Skeletal muscle cell (primary cell): ENCODE results near the gene EPN2.

Experiments
- DNase-seq: peaks from one replicate; pipeline ENCODE4 v3.0.0-alpha.2; 2010; ENCODE audit warnings: low read depth
- H3K4me3 ChIP-seq: 2 replicates; pipeline ENCODE4 v1.5.1; 2011; ENCODE audit warnings: low read depth, mild to moderate bottlenecking, control low read depth, low read length, moderate library complexity

The EPN2 gene

DNA sequence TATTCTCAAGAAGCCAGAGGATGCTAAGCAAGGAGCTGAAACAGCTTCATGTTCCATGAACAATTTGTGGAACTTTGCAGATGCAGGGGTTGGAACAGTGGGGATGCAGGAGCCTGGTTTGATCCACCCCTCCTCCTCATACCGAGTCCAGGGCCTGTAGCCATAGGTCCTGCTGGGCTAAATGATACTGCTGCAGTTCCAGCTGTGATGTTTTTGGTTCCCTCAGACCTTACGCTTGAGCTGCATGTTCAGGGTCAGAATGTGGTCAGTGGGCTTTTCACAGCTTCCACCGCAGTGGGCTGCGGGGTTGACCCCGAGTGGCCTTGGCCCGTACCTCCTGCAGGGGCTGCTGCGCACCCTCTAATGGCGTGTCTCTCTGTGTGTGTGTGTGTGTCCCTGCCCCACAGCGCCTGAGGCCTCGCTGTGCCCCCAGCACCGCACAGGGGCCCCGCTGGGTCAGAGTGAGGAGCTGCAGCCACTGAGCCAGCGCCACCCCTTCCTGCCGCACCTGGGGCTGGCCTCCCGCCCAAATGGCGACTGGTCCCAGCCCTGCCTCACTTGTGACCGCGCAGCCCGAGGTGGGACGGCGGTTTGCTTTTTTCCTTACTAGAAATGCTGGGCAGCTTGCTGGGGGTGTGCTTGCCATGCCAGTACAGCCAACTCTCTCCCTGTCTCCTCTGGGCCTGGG is 48.2 kb downstream of the EPN2 start:
- H3K4me3 ChIP-seq: no peak overlapping the region
- DNase-seq: no peak

DNA sequence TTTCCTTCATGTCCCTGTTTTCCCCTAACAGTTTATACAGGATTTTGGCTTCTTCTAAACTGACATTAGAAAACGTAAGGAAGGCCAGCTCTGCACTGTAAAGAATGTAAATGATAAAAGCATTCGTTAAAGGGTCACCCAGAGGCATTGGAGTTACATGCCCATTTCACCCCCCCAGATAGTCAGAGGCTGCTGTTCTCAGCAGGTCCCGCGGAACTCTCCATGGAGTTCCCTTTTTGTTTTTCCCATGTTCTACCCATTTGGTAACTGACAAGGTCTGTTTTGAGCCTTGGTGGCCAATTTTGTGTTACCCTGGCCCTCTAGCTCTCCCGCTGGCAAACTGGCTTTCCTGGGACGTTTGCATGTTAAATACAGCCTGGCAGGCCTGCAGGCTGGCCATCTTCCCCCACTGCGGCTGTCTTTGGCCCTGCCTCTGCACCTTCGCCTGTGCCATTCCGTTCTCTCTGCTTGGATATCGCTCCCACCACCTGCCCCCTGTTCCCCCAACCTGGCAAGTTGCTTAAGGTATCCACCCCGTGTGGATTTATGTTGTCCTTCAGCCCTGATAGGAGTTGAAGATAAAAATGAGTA is 49.7 kb downstream of the EPN2 start:
- H3K4me3 ChIP-seq: no peak overlapping the region
- DNase-seq: no peak

DNA sequence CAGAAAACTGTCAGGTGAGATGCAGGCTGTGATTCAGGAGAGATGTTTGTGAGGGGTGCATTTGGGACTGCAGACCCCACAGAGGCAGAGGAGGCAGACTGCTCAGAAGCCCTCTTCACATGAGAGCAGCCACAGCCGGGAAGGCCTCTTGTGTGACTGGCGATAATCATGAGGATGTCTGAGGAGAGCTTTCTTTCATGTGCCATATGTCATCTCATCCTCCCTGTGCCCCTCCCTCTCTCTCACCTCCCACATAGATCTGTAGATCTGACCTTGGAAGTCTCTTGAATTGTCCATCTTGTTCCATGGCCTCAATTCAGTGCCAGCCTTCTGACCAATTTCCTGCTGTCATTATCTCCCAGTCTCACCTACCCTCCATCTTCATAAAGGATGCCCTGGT is 50.5 kb downstream of the EPN2 start:
- H3K4me3 ChIP-seq: no peak overlapping the region
- DNase-seq: no peak

DNA sequence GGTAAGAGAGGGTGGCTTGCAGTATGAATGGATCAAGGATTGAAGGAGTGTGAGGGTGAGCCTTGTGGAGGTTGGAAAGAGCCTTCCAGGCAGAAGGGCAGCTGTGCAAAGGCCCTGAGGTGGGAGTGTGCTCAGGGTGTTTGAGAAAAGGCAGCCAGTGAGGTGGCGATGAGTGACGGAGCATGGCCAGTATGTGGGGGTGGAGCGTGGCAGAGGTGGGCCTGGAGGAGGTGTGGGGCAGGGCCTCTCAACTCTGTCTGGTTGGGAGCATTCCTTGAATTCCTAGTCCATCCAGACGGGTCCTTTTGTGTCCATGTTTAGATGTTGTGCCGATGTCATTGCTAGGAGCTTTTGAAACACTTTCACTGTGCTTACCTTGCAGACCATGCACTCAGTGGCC is 51.3 kb downstream of the EPN2 start:
- no peak overlapping the region for H3K4me3 ChIP-seq
- no peak for DNase-seq

DNA sequence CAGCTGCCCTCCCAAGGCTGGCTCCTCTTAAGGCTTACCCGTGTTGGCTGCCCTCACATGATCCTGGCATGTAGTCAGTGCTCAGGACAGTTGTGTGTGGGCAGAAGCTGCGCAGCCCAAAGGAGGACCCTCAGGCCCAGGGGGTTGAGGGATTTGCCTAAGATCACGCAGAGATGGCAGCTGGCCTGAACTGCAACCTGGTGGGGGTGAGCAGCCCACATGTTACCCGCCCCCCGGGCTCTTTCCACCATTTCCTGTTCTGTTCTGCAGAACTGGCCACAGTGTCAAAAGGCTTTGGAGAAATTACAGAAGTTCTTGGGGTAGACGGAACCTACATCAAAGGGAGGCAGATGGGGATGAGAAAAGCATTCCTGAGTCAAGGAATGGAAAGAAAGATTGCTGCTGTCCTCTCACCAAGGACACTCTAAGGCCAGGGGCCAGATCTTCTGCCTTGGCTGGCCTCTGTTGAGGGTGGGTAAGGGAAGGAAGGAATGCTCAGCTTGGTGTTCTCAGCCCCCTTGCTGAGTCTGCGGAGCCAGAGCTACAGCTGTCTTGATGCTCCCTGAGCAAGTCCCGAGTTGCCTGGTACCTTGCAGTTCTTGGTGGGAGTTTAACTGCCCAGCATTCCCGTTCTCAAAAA is 53.0 kb downstream of the EPN2 start:
- H3K4me3 ChIP-seq: no peak overlapping the region
- DNase-seq: no peak

DNA sequence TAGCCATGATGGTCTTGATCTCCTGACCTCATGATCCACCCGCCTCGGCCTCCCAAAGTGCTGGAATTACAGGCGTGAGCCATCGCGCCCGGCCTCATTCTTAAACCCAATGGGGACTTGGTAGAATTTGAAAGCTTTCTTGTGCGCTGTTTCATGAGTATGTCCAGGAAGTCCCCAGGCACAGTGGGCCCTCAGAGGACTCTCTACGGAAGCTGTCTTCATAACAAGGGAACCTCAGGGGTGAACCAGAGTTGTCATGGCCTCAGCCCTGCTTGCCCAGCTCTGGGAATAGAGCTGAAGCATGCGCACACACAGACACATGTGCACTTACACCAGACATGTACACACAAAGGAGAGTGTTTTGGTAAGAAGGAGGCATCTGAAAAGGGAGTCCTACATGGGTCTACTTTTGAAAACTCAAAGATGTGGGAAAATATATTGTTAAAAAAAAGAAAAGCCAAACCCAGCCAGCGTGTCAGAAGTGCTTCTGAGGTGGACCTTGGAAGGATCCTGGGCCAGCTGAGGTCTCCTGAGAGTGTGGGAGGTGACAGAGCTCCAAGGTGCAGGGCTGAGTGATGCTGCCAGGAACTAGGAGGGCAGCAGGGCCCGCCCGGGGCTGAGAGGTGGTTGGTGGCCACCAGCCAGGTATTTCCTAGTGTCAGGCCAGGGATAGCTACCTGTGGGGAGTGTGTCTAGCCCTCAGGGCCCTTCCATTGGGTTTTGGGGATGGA is 54.6 kb downstream of the EPN2 start:
- no peak for DNase-seq
- H3K4me3 ChIP-seq: no peak overlapping the region

DNA sequence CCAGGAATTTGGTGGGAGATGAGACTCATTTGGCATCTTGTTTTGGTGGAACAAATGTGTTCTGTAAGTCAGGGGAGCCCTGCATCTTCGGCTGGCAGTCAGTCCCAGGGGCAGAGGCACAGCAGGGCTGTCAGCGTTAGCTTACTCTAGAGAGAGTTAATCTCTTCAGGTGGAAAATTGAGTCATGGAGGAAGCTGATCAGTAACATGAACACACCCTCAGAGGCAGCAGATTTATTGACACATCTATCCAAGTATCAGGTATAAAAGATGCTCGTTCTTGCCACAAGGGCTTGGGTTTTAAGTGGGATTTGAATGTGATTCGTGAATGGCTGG is 55.2 kb downstream of the EPN2 start:
- H3K4me3 ChIP-seq: no peak overlapping the region
- DNase-seq: no peak

DNA sequence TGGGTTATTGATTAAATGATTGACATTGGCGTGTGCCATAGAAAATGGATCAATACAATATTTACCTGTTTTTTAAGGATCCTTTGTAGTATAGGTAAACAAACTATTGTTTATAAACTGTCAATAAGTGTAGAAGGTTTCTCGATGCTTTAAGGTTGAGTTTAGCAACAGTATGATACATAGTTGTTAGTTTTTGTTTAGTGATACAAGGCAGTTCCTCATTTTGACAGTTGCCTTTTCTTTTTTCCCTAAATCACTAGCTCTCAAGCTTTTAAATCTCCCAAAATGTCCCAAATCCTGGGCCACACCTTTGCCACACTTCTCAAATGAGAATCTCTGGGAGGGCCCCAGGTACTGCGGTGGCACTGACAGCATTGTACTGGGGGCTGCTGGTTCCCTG is 57.3 kb downstream of the EPN2 start:
- H3K4me3 ChIP-seq: no peak overlapping the region
- no peak for DNase-seq

DNA sequence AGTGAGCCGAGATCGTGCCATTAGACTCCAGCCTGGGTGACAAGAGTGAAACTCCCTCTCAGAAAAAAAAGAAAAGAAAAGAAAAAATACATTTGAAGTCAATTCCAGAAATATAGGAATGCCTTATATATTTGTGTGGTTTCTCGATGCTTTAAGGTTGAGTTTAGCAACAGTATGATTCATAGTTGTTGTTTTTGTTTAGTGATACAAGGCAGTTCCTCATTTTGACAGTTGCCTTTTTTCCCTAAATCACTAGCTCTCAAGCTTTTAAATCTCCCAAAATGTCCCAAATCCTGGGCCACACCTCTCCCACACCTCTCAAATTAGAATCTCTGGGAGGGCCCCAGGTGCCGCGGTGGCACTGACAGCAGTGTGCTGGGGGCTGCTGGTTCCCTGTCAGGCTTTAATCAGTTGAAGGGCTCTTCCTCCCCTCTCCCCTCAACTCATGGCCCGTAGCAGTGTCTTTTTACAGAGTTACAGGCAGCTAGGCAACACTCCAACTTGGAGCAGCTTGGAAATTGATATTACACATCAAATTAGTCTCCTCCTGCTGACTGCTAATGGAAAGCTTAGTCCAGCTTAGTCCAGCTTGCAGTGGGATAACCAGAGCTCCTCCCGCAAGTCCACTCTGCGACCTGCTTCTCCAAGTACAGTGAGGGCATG is 58.4 kb downstream of the EPN2 start:
- no peak for DNase-seq
- no peak overlapping the region for H3K4me3 ChIP-seq

DNA sequence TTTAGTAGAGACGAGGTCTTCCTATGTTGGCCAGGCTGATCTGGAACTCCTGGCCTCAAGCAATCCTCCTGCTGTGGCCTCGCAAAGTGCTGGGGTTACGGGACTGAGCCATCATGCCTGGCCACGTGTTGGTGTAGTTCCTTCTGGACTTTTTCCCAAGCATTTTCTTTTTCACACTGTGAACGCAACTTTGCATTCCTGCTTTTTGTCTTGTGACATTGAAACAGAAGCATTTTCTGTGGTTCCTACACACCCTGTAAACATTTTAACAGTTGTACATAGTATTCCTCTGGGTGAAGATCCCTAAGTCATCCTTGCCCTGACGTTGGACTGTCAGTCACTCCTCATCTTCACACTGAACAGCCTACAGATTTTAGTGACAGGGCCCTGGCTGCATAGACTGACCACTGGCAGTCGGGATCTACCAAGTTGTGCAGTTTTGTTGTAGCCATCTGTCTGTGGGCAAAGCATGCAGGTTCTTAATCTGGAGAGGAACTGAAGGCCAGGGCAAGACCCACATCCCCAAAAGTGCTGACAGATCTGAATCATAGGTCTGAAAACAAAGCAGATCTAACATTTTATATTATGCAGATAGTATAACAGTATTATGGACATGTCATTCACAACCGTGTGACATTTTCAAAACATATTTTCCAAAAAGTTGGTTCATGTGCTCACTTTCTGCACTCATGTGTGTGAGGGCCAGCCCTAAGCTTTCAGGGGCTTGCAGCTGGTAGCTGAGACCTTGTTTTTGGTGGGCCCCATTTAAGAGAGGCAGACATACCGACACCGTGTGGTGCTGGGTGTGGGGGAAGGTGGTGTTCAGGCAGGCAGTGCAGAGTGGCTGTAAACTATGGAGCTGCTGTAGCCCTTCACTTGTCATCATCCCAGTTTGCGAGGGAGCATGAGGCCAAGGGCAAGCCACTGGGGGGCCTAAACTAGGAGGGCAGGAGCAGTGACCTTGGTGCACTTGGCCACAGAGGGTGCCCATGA is 59.9 kb downstream of the EPN2 start:
- H3K4me3 ChIP-seq: no peak overlapping the region
- DNase-seq: no peak

DNA sequence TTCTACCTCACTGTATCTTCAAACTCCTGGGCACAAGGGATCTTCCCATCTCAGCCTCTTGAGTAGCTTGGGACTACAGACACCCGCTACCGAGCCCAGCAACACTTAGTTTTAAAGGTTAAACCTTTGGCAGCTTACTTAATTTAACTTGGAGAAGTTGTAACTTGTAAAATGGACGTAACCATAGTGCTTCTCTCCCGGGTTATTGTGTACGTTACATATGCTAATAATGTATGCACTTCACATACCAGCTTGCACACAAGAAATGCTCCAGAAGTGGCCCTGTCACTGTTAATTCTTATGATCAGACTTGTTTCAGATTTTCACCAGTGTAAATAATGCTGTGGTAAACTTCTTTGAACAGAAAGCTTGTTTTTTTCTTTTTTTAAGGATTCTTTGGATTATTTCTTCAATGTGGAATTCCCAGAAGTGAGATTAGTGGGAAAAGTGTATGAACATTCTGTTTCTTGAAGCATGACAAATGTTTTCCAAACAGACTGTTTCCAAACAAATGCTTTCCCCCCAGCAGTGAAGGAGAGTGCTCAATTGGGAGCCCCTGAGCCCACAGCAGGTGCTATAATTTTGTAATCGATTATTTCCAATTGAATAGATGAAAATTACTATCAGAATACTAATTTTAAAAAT is 61.5 kb downstream of the EPN2 start:
- no peak for DNase-seq

DNA sequence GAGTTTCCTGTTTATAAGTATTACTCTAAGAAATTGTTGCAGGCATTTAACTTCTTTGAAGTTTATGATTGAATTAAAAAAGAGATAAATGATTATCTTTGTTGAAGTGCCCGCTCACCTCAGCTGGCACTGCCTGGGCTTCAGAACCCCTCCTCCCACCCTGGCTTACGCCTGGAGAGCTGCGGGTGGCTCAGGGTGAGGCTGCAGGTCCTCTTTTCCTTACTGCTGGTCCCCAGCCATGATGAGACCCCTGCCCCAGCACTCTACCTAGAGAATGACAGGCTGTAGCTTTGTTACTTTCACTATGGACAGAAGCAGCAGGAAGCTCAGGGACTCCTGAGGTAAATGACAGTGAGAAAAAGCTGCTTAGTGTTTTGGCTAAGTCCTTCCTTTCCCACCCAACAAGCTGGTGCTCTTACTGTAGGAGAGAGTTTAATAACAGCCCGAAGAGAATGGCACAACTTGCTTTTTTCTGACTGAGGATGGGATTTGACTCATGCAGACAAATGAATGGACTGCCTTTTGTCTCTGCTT is 62.1 kb downstream of the EPN2 start:
- no peak for DNase-seq

More for the DNA sequence above, 61.5 kb downstream of the EPN2 start:
- H3K4me3 ChIP-seq: no peak overlapping the region

DNA sequence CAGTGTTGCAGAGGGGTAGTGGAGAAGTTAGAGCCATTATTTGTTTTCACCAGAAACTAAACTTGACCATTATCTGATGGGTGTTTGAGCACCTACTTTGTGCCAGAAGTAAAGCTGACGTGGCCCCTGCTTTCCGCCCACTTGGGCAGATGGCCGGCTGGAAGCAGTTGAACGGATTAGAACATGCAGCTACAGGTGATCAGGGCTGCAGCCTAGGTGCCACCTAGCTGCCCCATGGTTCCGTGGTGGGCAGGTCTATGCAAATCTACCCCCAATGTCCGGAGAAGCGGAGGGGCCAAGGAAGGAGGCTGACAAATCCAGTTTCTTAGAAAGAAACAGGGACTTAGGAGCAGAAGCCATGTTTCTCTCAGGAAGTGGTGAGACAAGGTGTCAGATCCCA is 62.7 kb downstream of the EPN2 start:
- H3K4me3 ChIP-seq: no peak overlapping the region
- DNase-seq: no peak

More for the DNA sequence above, 62.1 kb downstream of the EPN2 start:
- H3K4me3 ChIP-seq: no peak overlapping the region

DNA sequence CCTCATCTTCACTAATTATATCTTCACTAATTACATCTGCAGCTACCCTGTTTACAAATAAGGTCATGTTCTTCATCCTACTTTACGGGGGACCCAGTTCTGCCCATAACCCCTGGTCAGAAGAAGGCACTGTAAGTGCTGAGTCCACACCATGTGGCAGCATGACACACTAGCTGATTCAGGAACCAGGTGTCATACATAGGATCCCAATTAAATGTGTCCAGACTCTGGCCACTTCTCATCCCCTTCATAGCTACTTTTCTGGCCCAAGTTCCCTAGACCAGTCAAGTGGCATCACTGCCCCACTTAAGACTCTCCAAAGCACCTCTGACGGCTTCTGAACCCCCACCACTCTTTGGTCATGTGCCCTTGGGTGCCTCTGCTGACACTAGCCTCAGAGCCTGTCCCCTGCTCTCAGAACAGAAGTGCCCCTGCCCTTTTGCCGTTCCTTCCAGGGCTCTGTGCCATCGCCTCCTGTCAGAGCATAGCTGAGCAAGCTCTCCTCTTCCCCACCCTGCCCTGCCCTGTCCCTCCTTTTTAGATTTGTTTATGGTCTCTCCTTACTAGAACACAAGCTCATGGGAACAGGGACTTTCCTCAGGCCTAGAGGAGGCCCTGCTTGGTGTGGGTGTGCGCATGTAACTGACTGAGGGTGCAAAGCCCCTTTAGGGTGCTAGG is 64.2 kb downstream of the EPN2 start:
- DNase-seq: no peak

DNA sequence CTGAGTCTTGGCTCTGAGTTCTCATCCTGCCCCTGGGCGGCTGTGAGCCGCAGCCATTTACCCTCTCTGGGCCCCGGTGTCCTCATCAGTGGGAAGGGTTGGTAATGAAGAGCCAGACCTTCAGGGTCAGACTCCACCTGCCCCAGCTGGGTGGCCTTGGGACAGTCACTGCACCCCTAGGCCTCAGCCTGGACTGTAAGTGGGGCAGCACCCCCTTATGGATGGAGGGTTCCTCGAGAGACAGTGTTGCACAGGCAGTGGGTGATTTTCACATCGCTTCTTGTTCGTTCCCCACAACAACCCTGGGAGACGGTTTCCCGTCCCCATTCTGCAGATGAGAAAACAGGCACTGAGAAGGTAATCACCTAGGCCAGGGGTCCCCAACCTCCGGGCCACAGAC is 64.8 kb downstream of the EPN2 start:
- no peak for DNase-seq
- H3K4me3 ChIP-seq: no peak overlapping the region

More for the DNA sequence above, 64.2 kb downstream of the EPN2 start:
- H3K4me3 ChIP-seq: no peak overlapping the region

DNA sequence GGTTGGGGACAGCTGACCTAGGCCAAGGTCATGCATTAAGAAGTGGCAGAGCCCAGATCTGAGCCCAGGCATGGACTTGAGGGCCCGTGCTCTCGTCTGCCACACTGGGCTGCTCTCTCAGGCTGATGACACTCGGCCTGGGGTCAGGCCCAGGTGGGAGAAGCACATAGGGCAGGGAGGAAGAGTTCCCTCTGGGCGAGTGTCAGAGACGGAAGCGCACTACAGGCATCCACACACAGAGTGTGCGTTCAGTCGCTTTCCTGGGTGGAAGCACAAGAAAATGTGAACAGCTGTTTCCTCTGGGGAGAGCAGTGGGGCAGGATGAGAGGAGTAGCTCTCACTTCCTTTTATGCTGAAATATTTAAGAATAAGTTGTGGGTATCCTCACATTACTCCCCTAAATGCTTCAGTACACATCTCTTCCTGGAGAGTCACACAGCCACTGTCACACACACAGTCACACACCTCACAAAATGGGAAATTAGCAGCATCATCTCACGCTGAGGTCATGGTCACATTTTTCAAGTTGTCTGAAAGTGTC is 65.7 kb downstream of the EPN2 start:
- H3K4me3 ChIP-seq: no peak overlapping the region
- DNase-seq: no peak

DNA sequence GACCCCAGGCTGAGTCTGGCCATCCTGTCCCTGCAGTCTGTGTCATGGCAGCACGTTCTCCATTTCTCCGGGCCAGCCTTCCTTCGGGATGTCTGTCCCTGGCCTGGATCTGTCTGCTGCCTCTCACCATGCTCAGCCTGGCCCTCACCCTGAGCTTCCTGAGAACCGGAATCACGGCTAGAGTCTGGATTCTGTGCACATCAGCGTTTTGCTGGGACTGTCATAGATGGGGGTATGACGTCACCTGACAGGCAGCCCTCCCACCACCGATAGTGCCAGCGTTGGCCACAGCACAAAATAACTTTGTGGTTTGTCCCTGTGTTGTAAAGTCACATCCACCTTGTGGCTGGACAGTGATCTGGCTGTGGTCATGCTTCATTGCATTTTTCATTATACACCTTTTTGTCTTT is 66.2 kb downstream of the EPN2 start:
- no peak for DNase-seq
- no peak overlapping the region for H3K4me3 ChIP-seq
